AG09319 (cell line): ENCODE data around the gene CCDC148.

Source experiments
- DNase-seq: peaks from one replicate; pipeline ENCODE4 v3.0.0-alpha.2; 2010; ENCODE audit warnings: low read depth; ENCODE audit errors: extremely low read depth
- CTCF ChIP-seq: IDR thresholded peaks from 2 replicates; pipeline ENCODE4 v1.5.1; 2011; ENCODE audit warnings: low read depth, mild to moderate bottlenecking, inconsistent platforms, low read length, moderate library complexity

Gene CCDC148

GRCh38 chr2:158255257-158255656 is 201.3 kb downstream of the CCDC148 start:
- no peak for DNase-seq

DNA sequence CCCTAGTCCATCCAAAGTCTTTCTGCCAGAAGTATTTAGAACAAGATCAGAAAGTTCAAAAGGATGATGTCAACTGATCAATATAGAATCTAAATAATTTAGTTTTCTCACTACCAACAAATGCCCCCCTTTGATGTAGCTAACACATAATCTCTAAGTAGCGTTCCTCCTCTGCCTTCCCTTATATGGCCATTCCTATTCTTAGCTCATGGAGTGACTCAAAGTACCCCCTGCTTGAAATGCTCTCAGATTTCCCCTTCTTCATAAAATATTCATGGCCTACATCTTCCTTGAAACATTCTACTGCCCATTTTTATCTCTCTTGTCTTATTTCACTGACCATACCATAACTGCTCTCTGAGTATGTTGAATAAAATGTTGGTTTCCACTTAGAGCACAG is 203.4 kb downstream of the CCDC148 start:
- no peak for TF ChIP-seq CTCF
- DNase-seq, result no peak

More at GRCh38 chr2:158255257-158255656, 201.3 kb downstream of the CCDC148 start:
- TF ChIP-seq CTCF, result no peak

GRCh38 chr2:158251356-158251755 is 205.2 kb downstream of the CCDC148 start:
- no peak for DNase-seq
- no peak for TF ChIP-seq CTCF

GRCh38 chr2:158243392-158243791 is 213.2 kb downstream of the CCDC148 start:
- no peak for TF ChIP-seq CTCF
- no peak for DNase-seq

DNA sequence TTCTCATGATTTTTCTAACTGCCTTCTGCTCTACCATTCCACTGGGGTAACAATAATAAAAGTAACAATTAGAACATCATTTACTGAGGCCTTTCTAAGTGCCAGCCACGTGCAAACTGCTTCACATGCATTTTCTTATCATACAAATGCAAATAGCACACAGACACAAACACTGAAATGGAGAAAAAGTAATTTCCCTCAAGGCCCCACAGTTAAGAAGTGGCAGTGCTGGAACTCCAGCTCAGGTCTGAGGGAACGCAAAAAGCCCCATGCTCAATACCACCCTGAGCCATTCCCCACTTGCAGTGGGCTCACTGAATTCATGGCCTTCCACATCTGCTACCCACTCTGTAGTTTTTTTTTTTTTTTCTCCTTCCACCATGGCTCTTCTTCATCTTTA is 214.3 kb downstream of the CCDC148 start:
- no peak for DNase-seq
- TF ChIP-seq CTCF, result no peak

DNA sequence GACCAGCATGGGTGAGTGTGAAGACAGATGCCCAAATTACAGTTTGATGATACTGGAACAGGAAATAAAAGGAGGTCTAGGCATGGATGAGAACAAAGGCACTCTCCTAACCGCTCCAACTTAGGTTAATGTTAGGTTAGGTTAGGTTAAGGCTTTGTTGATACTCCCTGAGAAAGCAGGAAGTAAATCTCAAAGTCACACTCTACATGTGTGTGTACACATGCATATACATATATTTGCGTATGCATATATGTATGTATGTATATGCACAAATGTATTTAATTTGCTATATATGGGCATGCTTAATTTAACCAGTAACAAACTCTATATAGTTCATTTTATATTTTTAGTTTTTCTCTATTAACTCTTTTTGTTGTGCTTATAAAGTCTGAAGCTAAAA is 215.6 kb downstream of the CCDC148 start:
- DNase-seq, result no peak
- TF ChIP-seq CTCF, result no peak

GRCh38 chr2:158239271-158239670 is 217.3 kb downstream of the CCDC148 start:
- TF ChIP-seq CTCF, result no peak
- no peak for DNase-seq

DNA sequence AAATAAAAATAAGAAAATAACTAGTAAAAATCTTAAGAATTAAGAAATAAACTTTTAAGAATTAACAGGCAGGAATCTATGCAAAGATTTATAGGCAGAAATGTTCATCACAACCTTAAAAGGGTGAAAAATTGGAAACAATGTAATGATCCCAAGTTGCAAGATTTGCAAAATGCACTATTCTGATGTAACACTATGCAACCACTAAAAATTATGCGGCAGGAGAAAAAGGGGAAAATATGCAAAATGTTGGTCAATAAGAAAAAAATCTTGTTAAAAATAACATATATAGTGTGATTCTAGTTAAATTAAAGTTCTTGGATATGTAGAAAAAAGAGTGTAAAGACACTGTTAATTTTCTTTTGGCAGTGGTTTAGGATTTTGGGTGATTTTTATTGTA is 222.1 kb downstream of the CCDC148 start:
- DNase-seq, result no peak

More for the DNA sequence above, 222.1 kb downstream of the CCDC148 start:
- TF ChIP-seq CTCF, result no peak
